Liver (tissue), 3 donors: ENCODE data around the gene POLA1.

Experiments used
- CTCF ChIP-seq: fragments of 150-350 bp; IDR thresholded peaks from 2 replicates; pipeline ENCODE4 v1.5.1; 2017; ENCODE audit warnings: improper control_type of control experiment, low read depth, low read length; ENCODE audit not compliant: missing input control
- EGR1 ChIP-seq, 2 donors: IDR thresholded peaks; 2 replicates each; pipeline ENCODE4 v1.6.1; 2016 to 2018; ENCODE audit warnings: antibody characterized with exemption in 2 of 2, low read depth in 2 of 2
- donor health status: healthy.
- donor health status: healthy.

DNA sequence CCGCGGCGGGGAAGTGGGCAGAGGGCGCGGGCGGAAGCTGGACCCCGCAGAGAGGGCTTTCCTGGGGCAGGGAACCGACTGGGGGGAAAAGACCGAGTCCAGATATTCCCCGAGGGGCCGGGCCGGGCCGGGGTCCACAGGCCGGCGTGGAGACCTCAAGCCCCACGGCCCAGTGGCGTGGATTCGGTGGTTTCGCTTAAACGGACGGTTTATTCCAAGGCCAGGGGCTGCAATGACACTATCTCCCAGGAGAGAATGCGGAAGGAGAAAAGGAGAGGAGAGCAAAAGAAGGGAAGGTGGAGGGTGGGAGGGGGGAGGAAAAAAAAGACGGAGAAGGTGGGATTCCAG is 311.3 kb downstream of the POLA1 start:
- TF ChIP-seq CTCF (no peak), EGR1 (IDR thresholded peaks at IDR 0.05; ENCODE audit: low read depth in 2 of 2) (no peak)
